H9 (cell line): Measurements from ENCODE around the gene ZRANB1. TPM values are rescaled to one million over a fixed set of nuclear protein-coding genes. Genes with fewer than 3 reads are reported as not detected.

Experiments used
- DNase-seq: peaks from one replicate; pipeline ENCODE4 v3.0.0-alpha.2; 2017
- H2AFZ ChIP-seq: one replicate; pipeline ENCODE4 v1.6.1; 2013; ENCODE audit warnings: mild to moderate bottlenecking, low read length, control low read depth, moderate library complexity
- H2AK5ac ChIP-seq: 2 replicates; pipeline ENCODE4 v1.6.1; 2013; ENCODE audit warnings: low read length, control low read depth, mixed read lengths; ENCODE audit not compliant: insufficient read length
- H2BK120ac ChIP-seq: one replicate; pipeline ENCODE4 v1.6.1; 2013; ENCODE audit warnings: low read depth, mild to moderate bottlenecking, low read length, control low read depth, inconsistent platforms; ENCODE audit not compliant: poor library complexity, severe bottlenecking
- H2BK12ac ChIP-seq: 2 replicates; pipeline ENCODE4 v1.6.1; 2013; ENCODE audit warnings: low read length, control low read depth, mixed read lengths, low read depth; ENCODE audit not compliant: insufficient read length
- H2BK15ac ChIP-seq: 2 replicates; pipeline ENCODE4 v1.6.1; 2013; ENCODE audit warnings: low read depth, low read length, control low read depth
- H2BK20ac ChIP-seq: one replicate; pipeline ENCODE4 v1.6.1; 2013; ENCODE audit warnings: low read depth, mild to moderate bottlenecking, low read length, control low read depth, inconsistent platforms; ENCODE audit not compliant: poor library complexity, severe bottlenecking
- H2BK5ac ChIP-seq: 2 replicates; pipeline ENCODE4 v1.6.1; 2013; ENCODE audit warnings: low read length, control low read depth, mixed read lengths; ENCODE audit not compliant: insufficient read length
- H3K14ac ChIP-seq: 2 replicates; pipeline ENCODE4 v1.6.1; 2013; ENCODE audit warnings: low read length, control low read depth; ENCODE audit not compliant: insufficient read depth
- H3K18ac ChIP-seq: 2 replicates; pipeline ENCODE4 v1.6.1; 2013; ENCODE audit warnings: low read depth, mild to moderate bottlenecking, mixed read lengths, low read length, control low read depth; ENCODE audit not compliant: insufficient read length
- H3K23ac ChIP-seq: 2 replicates; pipeline ENCODE4 v1.6.1; 2013; ENCODE audit warnings: low read length, control low read depth, mixed read lengths, low read depth; ENCODE audit not compliant: insufficient read length
- H3K23me2 ChIP-seq: 2 replicates; pipeline ENCODE4 v1.6.1; 2013; ENCODE audit warnings: low read depth, mild to moderate bottlenecking, mixed read lengths, low read length, control low read depth; ENCODE audit not compliant: insufficient read length, poor library complexity, severe bottlenecking
- H3K27ac ChIP-seq: 2 replicates; pipeline ENCODE4 v1.5.1; 2013; ENCODE audit warnings: low read length, control low read depth, mixed read lengths, low read depth; ENCODE audit not compliant: insufficient read length
- H3K27me3 ChIP-seq: 2 replicates; pipeline ENCODE4 v1.6.1; 2013; ENCODE audit warnings: low read length, control low read depth, inconsistent platforms; ENCODE audit not compliant: insufficient read depth
- H3K4ac ChIP-seq: 2 replicates; pipeline ENCODE4 v1.6.1; 2013; ENCODE audit warnings: low read depth, mild to moderate bottlenecking, control low read depth, inconsistent platforms, low read length, moderate library complexity
- H3K4me1 ChIP-seq: 2 replicates; pipeline ENCODE4 v1.6.1; 2013; ENCODE audit warnings: low read length, control low read depth, inconsistent platforms; ENCODE audit not compliant: insufficient read depth
- H3K4me2 ChIP-seq: 2 replicates; pipeline ENCODE4 v1.6.1; 2013; ENCODE audit warnings: low read length, control low read depth, mixed read lengths; ENCODE audit not compliant: insufficient read length, insufficient read depth
- H3K56ac ChIP-seq: 2 replicates; pipeline ENCODE4 v1.6.1; 2013; ENCODE audit warnings: low read depth, mild to moderate bottlenecking, mixed read lengths, low read length, control low read depth; ENCODE audit not compliant: insufficient read length
- H3K79me1 ChIP-seq: 2 replicates; pipeline ENCODE4 v1.6.1; 2013; ENCODE audit warnings: low read depth, mild to moderate bottlenecking, moderate library complexity, low read length, control low read depth, inconsistent platforms; ENCODE audit not compliant: insufficient read depth, poor library complexity, severe bottlenecking
- H3K79me2 ChIP-seq: 2 replicates; pipeline ENCODE4 v1.6.1; 2013; ENCODE audit warnings: low read length, control low read depth, inconsistent platforms; ENCODE audit not compliant: insufficient read depth
- H3K9ac ChIP-seq: 2 replicates; pipeline ENCODE4 v1.6.1; 2013; ENCODE audit warnings: low read length, control low read depth, mixed read lengths; ENCODE audit not compliant: insufficient read length; ENCODE audit errors: extremely low read depth
- H3K9me3 ChIP-seq: one replicate; pipeline ENCODE4 v1.6.1; 2013; ENCODE audit warnings: low read depth, low read length, inconsistent platforms; ENCODE audit not compliant: control insufficient read depth
- H3T11ph ChIP-seq: one replicate; pipeline ENCODE4 v1.6.1; 2013; ENCODE audit warnings: mild to moderate bottlenecking, low read length, control low read depth, inconsistent platforms
- H4K20me1 ChIP-seq: one replicate; pipeline ENCODE4 v1.6.1; 2013; ENCODE audit not compliant: control insufficient read depth, insufficient read length, insufficient read depth
- H4K5ac ChIP-seq: 2 replicates; pipeline ENCODE4 v1.6.1; 2013; ENCODE audit warnings: low read depth, mild to moderate bottlenecking, mixed read lengths, low read length, control low read depth; ENCODE audit not compliant: insufficient read length
- H4K8ac ChIP-seq: replicated peaks from 2 replicates; pipeline ENCODE4 v1.6.1; 2013; ENCODE audit warnings: low read length, control low read depth, mixed read lengths, low read depth; ENCODE audit not compliant: insufficient read length
- H4K91ac ChIP-seq: 2 replicates; pipeline ENCODE4 v1.6.1; 2013; ENCODE audit warnings: low read depth, mild to moderate bottlenecking, moderate library complexity, mixed read lengths, low read length, control low read depth; ENCODE audit not compliant: insufficient read length
- H3K27ac Mint-ChIP-seq, 3 experiments: 2 replicates in 2 of 3; 3 replicates in 1 of 3; pipeline ENCODE4 v1.8.0; 2020 to 2021; ENCODE audit warnings: mixed read lengths in 3 of 3, mild to moderate bottlenecking in 1 of 3, moderate library complexity in 1 of 3
- H3K27me3 Mint-ChIP-seq: 2 replicates; pipeline ENCODE4 v1.8.0; 2021; ENCODE audit warnings: low read depth, mild to moderate bottlenecking, moderate library complexity, mixed read lengths
- H3K36me3 Mint-ChIP-seq, 3 experiments: 2 replicates in 2 of 3; 3 replicates in 1 of 3; pipeline ENCODE4 v1.8.0; 2020 to 2021; ENCODE audit warnings: low read depth in 3 of 3, mixed read lengths in 3 of 3; ENCODE audit not compliant: insufficient read depth in 1 of 3
- H3K4me1 Mint-ChIP-seq, 2 experiments: 2 replicates each; pipeline ENCODE4 v1.8.0; 2020; ENCODE audit warnings: mixed read lengths in 2 of 2
- H3K4me3 Mint-ChIP-seq, 2 experiments: 2 replicates in 1 of 2; 3 replicates in 1 of 2; pipeline ENCODE4 v1.8.0; 2020 to 2021; ENCODE audit warnings: mild to moderate bottlenecking in 2 of 2, mixed read lengths in 2 of 2, moderate library complexity in 1 of 2
- H3K9me3 Mint-ChIP-seq, 2 experiments: 2 replicates in 1 of 2; 3 replicates in 1 of 2; pipeline ENCODE4 v1.8.0; 2020; ENCODE audit warnings: mild to moderate bottlenecking in 2 of 2, mixed read lengths in 2 of 2, moderate library complexity in 1 of 2
- CTCF ChIP-seq: fragments of 200-600 bp; sonication (generic); conservative IDR thresholded peaks from 3 replicates; pipeline ENCODE4 v1.8.0; 2021; ENCODE audit warnings: antibody characterized with exemption, mild to moderate bottlenecking
- WGBS: extraction: QIAGEN DNeasy Blood & Tissue Kit; methylation state at CpG from one replicate; pipeline ENCODE4 v1.1.7; 2013; ENCODE audit warnings: missing lambda C conversion rate, low lambda C conversion rate, mixed read lengths; ENCODE audit not compliant: insufficient read length; ENCODE audit errors: extremely low coverage; 5-methylcytosine and 5-hydroxymethylcytosine counted together
- total RNA-seq: library from RNA; stranded (reverse); gene quantifications from 2 replicates; pipeline ENCODE4 v1.2.1, GENCODE V29; 2021

ZRANB1 gene
- total RNA-seq, 1 experiment from 2014 or later = 17.4 TPM

GRCh38 chr10:124906551-124907001, 35.3 kb upstream of the ZRANB1 start:
- Histone ChIP-seq H2AK5ac (no peak overlapping the region), H3K4ac (no peak overlapping the region), H3K9me3 (no peaks in the 10 kb centered on the region), H3K18ac (no peak overlapping the region), H4K91ac (no peak overlapping the region), H4K8ac (no peak overlapping the region), H3K9ac (no peak overlapping the region), H3T11ph (no peak overlapping the region), H2BK120ac (no peak overlapping the region), H2BK15ac (no peak overlapping the region), H3K56ac (no peak overlapping the region), H3K4me1 (no peaks in the 10 kb centered on the region), H3K4me2 (no peak overlapping the region), H3K27ac (no peak overlapping the region), H3K79me1 (no peaks in the 10 kb centered on the region), H4K20me1 (no peaks in the 10 kb centered on the region), H3K23me2 (no peaks in the 10 kb centered on the region), H2AFZ (no peak overlapping the region), H2BK12ac (no peak overlapping the region), H3K23ac (no peak overlapping the region), H3K14ac (no peak overlapping the region), H3K27me3 (no peaks in the 10 kb centered on the region), H3K79me2 (no peaks in the 10 kb centered on the region), H4K5ac (no peak overlapping the region), H2BK20ac (no peak overlapping the region), H2BK5ac (no peak overlapping the region)
- Mint-ChIP-seq H3K36me3 (no peaks in the 10 kb centered on the region), H3K4me1 (peaks cover 9 to 11% of the 10 kb centered on the region in 2 experiments), H3K4me3 (no peak overlapping the region), H3K27me3 (peaks cover 2% of the 10 kb centered on the region; the same call in 1 of the 2 replicates), H3K9me3 (no peaks in the 10 kb centered on the region), H3K27ac (no peak overlapping the region)
- no CpG with 5 or more reads among the region's 9 CpGs for WGBS
- no peak for DNase-seq
- TF ChIP-seq CTCF = no peak
